HepG2 (cell line): ENCODE results near the gene TUBB2B. TPM values are rescaled to one million over a fixed set of nuclear protein-coding genes. Genes with fewer than 3 reads are reported as not detected.
A peak's percentile ranks its signal among the peaks of the same experiment; 100 is the strongest.

Experiments
- ATF7 ChIP-seq, 2 experiments: fragments of 450-650 bp in 1 of 2; sonication (generic) in 1 of 2; formaldehyde crosslinking in 1 of 2; IDR thresholded peaks; 2 replicates each; pipeline versions ENCODE4 v1.4.0 to v1.6.1; 2016 to 2020; ENCODE audit warnings: antibody characterized with exemption in 1 of 2, mild to moderate bottlenecking in 1 of 2, missing genetic modification reagents in 1 of 2
- CHD4 ChIP-seq: fragments of 200-600 bp; sonication (generic); IDR thresholded peaks from 2 replicates; pipeline ENCODE4 v1.7.0; 2017; ENCODE audit warnings: mild to moderate bottlenecking, low read length, borderline replicate concordance
- GZF1 ChIP-seq: sonication (generic); formaldehyde crosslinking; IDR thresholded peaks from 2 replicates; pipeline ENCODE4 v1.5.1; 2020; ENCODE audit warnings: mild to moderate bottlenecking, missing genetic modification reagents
- HDAC2 ChIP-seq: sonication (generic); formaldehyde crosslinking; IDR thresholded peaks from 2 replicates; pipeline ENCODE4 v1.4.0; 2020; ENCODE audit warnings: missing genetic modification reagents
- MTA1 ChIP-seq: sonication (generic); formaldehyde crosslinking; IDR thresholded peaks from 2 replicates; pipeline ENCODE4 v1.4.0; 2020; ENCODE audit warnings: missing genetic modification reagents, mild to moderate bottlenecking, borderline replicate concordance
- MXI1 ChIP-seq: IDR thresholded peaks from 3 replicates; pipeline ENCODE4 v1.6.1; 2012; ENCODE audit warnings: low read depth, low read length, inconsistent platforms, borderline replicate concordance
- MYPOP ChIP-seq: sonication (generic); formaldehyde crosslinking; IDR thresholded peaks from 2 replicates; pipeline ENCODE4 v1.8.1; 2023; ENCODE audit warnings: mild to moderate bottlenecking, moderate library complexity, missing genetic modification reagents
- NFAT5 ChIP-seq: sonication (generic); formaldehyde crosslinking; IDR thresholded peaks from 2 replicates; pipeline ENCODE4 v1.4.0; 2020; ENCODE audit warnings: missing genetic modification reagents
- NFE2 ChIP-seq: sonication (generic); formaldehyde crosslinking; IDR thresholded peaks from 2 replicates; pipeline ENCODE4 v1.4.0; 2020; ENCODE audit warnings: missing genetic modification reagents
- NFYC ChIP-seq: IDR thresholded peaks from 2 replicates; pipeline ENCODE4 v1.6.1; 2016; ENCODE audit warnings: missing genetic modification reagents, missing compliant biosample characterization
- PAF1 ChIP-seq: IDR thresholded peaks from 2 replicates; pipeline ENCODE4 v1.6.1; 2016; ENCODE audit warnings: missing genetic modification reagents, missing compliant biosample characterization
- POLR2G ChIP-seq: fragments of 200-400 bp; formaldehyde crosslinking; IDR thresholded peaks from 2 replicates; pipeline ENCODE4 v1.6.1; 2018; ENCODE audit warnings: mild to moderate bottlenecking, low read depth, low read length, moderate library complexity
- ZBTB42 ChIP-seq: sonication (generic); formaldehyde crosslinking; IDR thresholded peaks from 2 replicates; pipeline ENCODE4 v1.5.0; 2020; ENCODE audit warnings: mild to moderate bottlenecking, missing genetic modification reagents
- ZFYVE20 ChIP-seq: sonication (generic); formaldehyde crosslinking; IDR thresholded peaks from 2 replicates; pipeline ENCODE4 v1.8.0; 2023; ENCODE audit warnings: low read depth, mild to moderate bottlenecking, moderate library complexity, missing genetic modification reagents, borderline replicate concordance
- ZNF530 ChIP-seq: sonication (generic); formaldehyde crosslinking; IDR thresholded peaks from 2 replicates; pipeline ENCODE4 v1.5.0; 2020; ENCODE audit warnings: low read depth, mild to moderate bottlenecking, missing genetic modification reagents
- ZNF614 ChIP-seq: IDR thresholded peaks from 2 replicates; pipeline ENCODE4 v1.6.1; 2018; ENCODE audit warnings: missing biosample characterization, missing genetic modification reagents, inconsistent platforms, borderline replicate concordance
- ZNF773 ChIP-seq: sonication (generic); formaldehyde crosslinking; IDR thresholded peaks from 2 replicates; pipeline ENCODE4 v1.4.0; 2020; ENCODE audit warnings: missing genetic modification reagents, borderline replicate concordance
- polyA plus RNA-seq, 8 experiments: library from polyadenylated mRNA; depleted of rRNA in 3 of 8; stranded (reverse) in 7 of 8; unstranded in 1 of 8; fragments of >200 nt; fragmentation: Illumina TruSeq in 4 of 8; extraction: Trizol in 4 of 8; gene quantifications; 2 replicates each; pipeline versions ENCODE4 v1.2.1 to v1.2.3, GENCODE V29; 2011 to 2016; ENCODE audit warnings: low read depth in 4 of 8, missing spikeins in 1 of 8, mixed read lengths in 1 of 8; ENCODE audit not compliant: insufficient read depth in 1 of 8
- total RNA-seq, 5 experiments: library from RNA; depleted of rRNA; stranded (reverse); fragments of >200 nt; fragmentation: Illumina TruSeq; extraction: Trizol; gene quantifications; 2 replicates each; pipeline ENCODE4 v1.2.3, GENCODE V29; 2016; ENCODE audit warnings: low read depth in 1 of 5
- TF ChIP-seq, protein P1 (sequence below): sonication (generic); formaldehyde crosslinking; IDR thresholded peaks from 2 replicates; pipeline ENCODE4 v1.4.0; 2020; ENCODE audit warnings: mild to moderate bottlenecking, low read depth, missing genetic modification reagents
- TF ChIP-seq, protein P2 (sequence below): fragments of 450-650 bp; IDR thresholded peaks from 2 replicates; pipeline ENCODE4 v1.6.1; 2016

Gene TUBB2B
- total and polyA plus RNA-seq, 2 of the 13 experiments (the other 11 are each of a cell fraction or from before 2014, with no cell fraction given), result 10.3 to 23.6 TPM

- TF ChIP-seq, protein P1, sequence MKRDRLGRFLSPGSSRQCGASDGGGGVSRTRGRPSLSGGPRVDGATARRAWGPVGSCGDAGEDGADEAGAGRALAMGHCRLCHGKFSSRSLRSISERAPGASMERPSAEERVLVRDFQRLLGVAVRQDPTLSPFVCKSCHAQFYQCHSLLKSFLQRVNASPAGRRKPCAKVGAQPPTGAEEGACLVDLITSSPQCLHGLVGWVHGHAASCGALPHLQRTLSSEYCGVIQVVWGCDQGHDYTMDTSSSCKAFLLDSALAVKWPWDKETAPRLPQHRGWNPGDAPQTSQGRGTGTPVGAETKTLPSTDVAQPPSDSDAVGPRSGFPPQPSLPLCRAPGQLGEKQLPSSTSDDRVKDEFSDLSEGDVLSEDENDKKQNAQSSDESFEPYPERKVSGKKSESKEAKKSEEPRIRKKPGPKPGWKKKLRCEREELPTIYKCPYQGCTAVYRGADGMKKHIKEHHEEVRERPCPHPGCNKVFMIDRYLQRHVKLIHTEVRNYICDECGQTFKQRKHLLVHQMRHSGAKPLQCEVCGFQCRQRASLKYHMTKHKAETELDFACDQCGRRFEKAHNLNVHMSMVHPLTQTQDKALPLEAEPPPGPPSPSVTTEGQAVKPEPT (CRISPR knock-in tag), result 0 out of 2 replicates have a peak, but pooled peaks have one; percentile 24
- no peak for TF ChIP-seq MTA1
- TF ChIP-seq PAF1 (CRISPR knock-in tag), result no peak
- no peak for TF ChIP-seq NFAT5 (CRISPR knock-in tag)
- TF ChIP-seq MXI1, result no peak
- TF ChIP-seq HDAC2 (CRISPR knock-in tag), result no peak
- TF ChIP-seq ZNF614 (CRISPR knock-in tag), result peak; percentile 42; the same call in 1 of the 2 replicates
- TF ChIP-seq POLR2G, result no peak
- no peak for TF ChIP-seq NFE2 (CRISPR knock-in tag)
- no peak for TF ChIP-seq ZNF530 (CRISPR knock-in tag)
- no peak for TF ChIP-seq ATF7 (IDR thresholded peaks at IDR 0.05)
- no peak for TF ChIP-seq ATF7 (CRISPR knock-in tag; IDR thresholded peaks at IDR 0.05)
- TF ChIP-seq CHD4, result no peak
- TF ChIP-seq ZFYVE20 (CRISPR knock-in tag), result no peak
- TF ChIP-seq MYPOP (CRISPR knock-in tag), result 0 out of 2 replicates have a peak, but pooled peaks have one; percentile 44
- no peak for TF ChIP-seq NFYC
- peak; percentile 47; the same call in 1 of the 2 replicates for TF ChIP-seq GZF1 (CRISPR knock-in tag)
- TF ChIP-seq, protein P2, sequence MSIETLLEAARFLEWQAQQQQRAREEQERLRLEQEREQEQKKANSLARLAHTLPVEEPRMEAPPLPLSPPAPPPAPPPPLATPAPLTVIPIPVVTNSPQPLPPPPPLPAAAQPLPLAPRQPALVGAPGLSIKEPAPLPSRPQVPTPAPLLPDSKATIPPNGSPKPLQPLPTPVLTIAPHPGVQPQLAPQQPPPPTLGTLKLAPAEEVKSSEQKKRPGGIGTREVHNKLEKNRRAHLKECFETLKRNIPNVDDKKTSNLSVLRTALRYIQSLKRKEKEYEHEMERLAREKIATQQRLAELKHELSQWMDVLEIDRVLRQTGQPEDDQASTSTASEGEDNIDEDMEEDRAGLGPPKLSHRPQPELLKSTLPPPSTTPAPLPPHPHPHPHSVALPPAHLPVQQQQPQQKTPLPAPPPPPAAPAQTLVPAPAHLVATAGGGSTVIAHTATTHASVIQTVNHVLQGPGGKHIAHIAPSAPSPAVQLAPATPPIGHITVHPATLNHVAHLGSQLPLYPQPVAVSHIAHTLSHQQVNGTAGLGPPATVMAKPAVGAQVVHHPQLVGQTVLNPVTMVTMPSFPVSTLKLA, result no peak
- TF ChIP-seq ZBTB42 (CRISPR knock-in tag), result no peak
- no peak for TF ChIP-seq ZNF773 (CRISPR knock-in tag)
Observed at GRCh38 chr6:3251462-3252314, 24.2 kb upstream of the TUBB2B start (continued).
